Loucy (cell line): ENCODE data around the gene FHIT.
A peak's percentile ranks its signal among the peaks of the same experiment; 100 is the strongest.

Experiments
- H2AFZ ChIP-seq: fragments of 200-600 bp; sonication (generic); 2 replicates; pipeline ENCODE4 v1.6.0; 2016; ENCODE audit warnings: antibody characterized with exemption, mild to moderate bottlenecking, low read length, moderate library complexity
- H3F3A ChIP-seq: fragments of 200-600 bp; 2 replicates; pipeline ENCODE4 v1.6.0; 2016; ENCODE audit warnings: antibody characterized with exemption, low read depth, mild to moderate bottlenecking
- H3K27me3 ChIP-seq: fragments of 200-600 bp; sonication (generic); 2 replicates; pipeline ENCODE4 v1.6.1; 2014; ENCODE audit warnings: low read length, mild to moderate bottlenecking; ENCODE audit not compliant: insufficient read depth, poor library complexity, severe bottlenecking
- H3K36me3 ChIP-seq: fragments of 200-600 bp; sonication (generic); 2 replicates; pipeline ENCODE4 v1.6.1; 2016; ENCODE audit warnings: low read length; ENCODE audit not compliant: insufficient read depth
- H3K4me1 ChIP-seq: fragments of 200-600 bp; sonication (generic); 2 replicates; pipeline ENCODE4 v1.5.1; 2014; ENCODE audit warnings: low read length, mild to moderate bottlenecking; ENCODE audit not compliant: insufficient read depth, poor library complexity, severe bottlenecking
- H3K4me2 ChIP-seq: fragments of 200-600 bp; sonication (generic); 2 replicates; pipeline ENCODE4 v1.6.0; 2014; ENCODE audit warnings: antibody characterized with exemption, low read length, low read depth, mild to moderate bottlenecking; ENCODE audit not compliant: poor library complexity, severe bottlenecking
- H3K4me3 ChIP-seq: fragments of 200-600 bp; sonication (generic); 2 replicates; pipeline ENCODE4 v1.5.1; 2014; ENCODE audit warnings: low read length, mild to moderate bottlenecking, mixed read lengths; ENCODE audit not compliant: poor library complexity, severe bottlenecking
- H3K79me2 ChIP-seq: fragments of 200-600 bp; sonication (generic); 2 replicates; pipeline ENCODE4 v1.6.1; 2014; ENCODE audit warnings: low read length; ENCODE audit not compliant: insufficient read depth
- H3K9ac ChIP-seq: fragments of 200-600 bp; sonication (generic); 2 replicates; pipeline ENCODE4 v1.6.0; 2014; ENCODE audit warnings: mild to moderate bottlenecking, low read depth, low read length, moderate library complexity; ENCODE audit not compliant: poor library complexity, severe bottlenecking
- H3K9me2 ChIP-seq: fragments of 200-600 bp; sonication (generic); replicated peaks from 2 replicates; pipeline ENCODE4 v1.6.1; 2016; ENCODE audit warnings: low read depth, low read length, mixed read lengths
- H3K9me3 ChIP-seq: fragments of 200-600 bp; sonication (generic); 2 replicates; pipeline ENCODE4 v1.6.1; 2014; ENCODE audit warnings: mild to moderate bottlenecking, antibody characterized with exemption, low read length, low read depth; ENCODE audit not compliant: insufficient read depth
- H4K20me1 ChIP-seq: fragments of 200-600 bp; sonication (generic); 2 replicates; pipeline ENCODE4 v1.6.0; 2014; ENCODE audit warnings: antibody characterized with exemption, low read length, mild to moderate bottlenecking; ENCODE audit not compliant: insufficient read depth, poor library complexity, severe bottlenecking
- CTCF ChIP-seq: fragments of 200-600 bp; sonication (generic); conservative IDR thresholded peaks from 2 replicates; pipeline ENCODE4 v1.5.1; 2014; ENCODE audit warnings: mild to moderate bottlenecking, antibody characterized with exemption, low read length
- EZH2phosphoT487 ChIP-seq: fragments of 200-600 bp; IDR thresholded peaks from 2 replicates; pipeline ENCODE4 v1.6.1; 2018; ENCODE audit warnings: antibody characterized with exemption, mild to moderate bottlenecking, moderate library complexity, borderline replicate concordance

FHIT gene

GRCh38 chr3:59734061-59734460 is 1517.2 kb downstream of the FHIT start:
- H4K20me1 ChIP-seq: no peaks in the 10 kb centered on the region
- H3K9me2 ChIP-seq: no peaks in the 10 kb centered on the region
- H2AFZ ChIP-seq: no peak overlapping the region
- H3K27me3 ChIP-seq: no peaks in the 10 kb centered on the region
- H3K9ac ChIP-seq: no peak overlapping the region
- no peak overlapping the region for H3K4me2 ChIP-seq
- no peaks in the 10 kb centered on the region for H3K36me3 ChIP-seq
- no peak for TF ChIP-seq CTCF
- TF ChIP-seq EZH2phosphoT487: no peak
- no peaks in the 10 kb centered on the region for H3K79me2 ChIP-seq
- no peak overlapping the region for H3K4me3 ChIP-seq
- H3F3A ChIP-seq: no peaks in the 10 kb centered on the region
- no peaks in the 10 kb centered on the region for H3K9me3 ChIP-seq
- H3K4me1 ChIP-seq: peaks cover 41% of the 10 kb centered on the region

GRCh38 chr3:59733041-59733809 is 1518.0 kb downstream of the FHIT start:
- peak overlapping the region; percentile 4 for H3K4me3 ChIP-seq
- no peaks in the 10 kb centered on the region for H4K20me1 ChIP-seq
- H3K4me1 ChIP-seq: peaks cover 44% of the 10 kb centered on the region
- no peak for TF ChIP-seq CTCF
- no peak for TF ChIP-seq EZH2phosphoT487
- H2AFZ ChIP-seq: no peak overlapping the region
- H3F3A ChIP-seq: no peaks in the 10 kb centered on the region
- H3K4me2 ChIP-seq: peak overlapping the region; percentile 45
- H3K27me3 ChIP-seq: no peaks in the 10 kb centered on the region
- peak overlapping the region; percentile 21 for H3K9ac ChIP-seq
- no peaks in the 10 kb centered on the region for H3K79me2 ChIP-seq
- no peaks in the 10 kb centered on the region for H3K9me3 ChIP-seq
- no peaks in the 10 kb centered on the region for H3K36me3 ChIP-seq
- H3K9me2 ChIP-seq: no peaks in the 10 kb centered on the region

- Histone ChIP-seq H3K4me1 (peaks cover 50% of the 10 kb centered on the region), H3K9me3 (no peaks in the 10 kb centered on the region), H3K79me2 (no peaks in the 10 kb centered on the region), H3K9me2 (no peaks in the 10 kb centered on the region), H3K27me3 (no peaks in the 10 kb centered on the region), H3K4me3 (no peak overlapping the region), H2AFZ (no peak overlapping the region), H3F3A (no peaks in the 10 kb centered on the region), H3K36me3 (no peaks in the 10 kb centered on the region), H3K4me2 (peak overlapping the region; percentile 45), H4K20me1 (no peaks in the 10 kb centered on the region), H3K9ac (no peak overlapping the region)
- TF ChIP-seq CTCF (no peak), EZH2phosphoT487 (no peak)
Measured at GRCh38 chr3:59731943-59732342, 1519.3 kb downstream of the FHIT start.
